ENCODE measurements around the gene SH3PXD2A. TPM values are rescaled to one million over a fixed set of nuclear protein-coding genes. Genes with fewer than 3 reads are reported as not detected.

SH3PXD2A gene
- total and polyA plus RNA-seq, 2 experiments from 2014 or later, result 1.8 to 5.0 TPM

DNA sequence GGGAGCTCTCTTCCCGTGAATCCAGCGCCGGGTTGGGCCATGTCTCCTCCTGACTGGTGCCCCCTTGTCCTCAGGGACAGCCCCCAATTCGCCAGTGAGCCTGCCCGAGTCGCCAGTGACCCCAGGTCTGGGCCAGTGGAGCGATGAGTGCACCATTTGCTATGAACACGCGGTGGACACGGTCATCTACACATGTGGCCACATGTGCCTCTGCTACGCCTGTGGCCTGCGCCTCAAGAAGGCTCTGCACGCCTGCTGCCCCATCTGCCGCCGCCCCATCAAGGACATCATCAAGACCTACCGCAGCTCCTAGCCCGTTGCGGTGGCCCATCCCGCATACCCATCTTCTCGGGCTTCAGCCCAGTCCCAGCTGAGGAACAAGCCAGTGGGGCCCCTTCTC, 265.3 kb downstream of the SH3PXD2A start (continued):
- TF ChIP-seq, protein P1, sequence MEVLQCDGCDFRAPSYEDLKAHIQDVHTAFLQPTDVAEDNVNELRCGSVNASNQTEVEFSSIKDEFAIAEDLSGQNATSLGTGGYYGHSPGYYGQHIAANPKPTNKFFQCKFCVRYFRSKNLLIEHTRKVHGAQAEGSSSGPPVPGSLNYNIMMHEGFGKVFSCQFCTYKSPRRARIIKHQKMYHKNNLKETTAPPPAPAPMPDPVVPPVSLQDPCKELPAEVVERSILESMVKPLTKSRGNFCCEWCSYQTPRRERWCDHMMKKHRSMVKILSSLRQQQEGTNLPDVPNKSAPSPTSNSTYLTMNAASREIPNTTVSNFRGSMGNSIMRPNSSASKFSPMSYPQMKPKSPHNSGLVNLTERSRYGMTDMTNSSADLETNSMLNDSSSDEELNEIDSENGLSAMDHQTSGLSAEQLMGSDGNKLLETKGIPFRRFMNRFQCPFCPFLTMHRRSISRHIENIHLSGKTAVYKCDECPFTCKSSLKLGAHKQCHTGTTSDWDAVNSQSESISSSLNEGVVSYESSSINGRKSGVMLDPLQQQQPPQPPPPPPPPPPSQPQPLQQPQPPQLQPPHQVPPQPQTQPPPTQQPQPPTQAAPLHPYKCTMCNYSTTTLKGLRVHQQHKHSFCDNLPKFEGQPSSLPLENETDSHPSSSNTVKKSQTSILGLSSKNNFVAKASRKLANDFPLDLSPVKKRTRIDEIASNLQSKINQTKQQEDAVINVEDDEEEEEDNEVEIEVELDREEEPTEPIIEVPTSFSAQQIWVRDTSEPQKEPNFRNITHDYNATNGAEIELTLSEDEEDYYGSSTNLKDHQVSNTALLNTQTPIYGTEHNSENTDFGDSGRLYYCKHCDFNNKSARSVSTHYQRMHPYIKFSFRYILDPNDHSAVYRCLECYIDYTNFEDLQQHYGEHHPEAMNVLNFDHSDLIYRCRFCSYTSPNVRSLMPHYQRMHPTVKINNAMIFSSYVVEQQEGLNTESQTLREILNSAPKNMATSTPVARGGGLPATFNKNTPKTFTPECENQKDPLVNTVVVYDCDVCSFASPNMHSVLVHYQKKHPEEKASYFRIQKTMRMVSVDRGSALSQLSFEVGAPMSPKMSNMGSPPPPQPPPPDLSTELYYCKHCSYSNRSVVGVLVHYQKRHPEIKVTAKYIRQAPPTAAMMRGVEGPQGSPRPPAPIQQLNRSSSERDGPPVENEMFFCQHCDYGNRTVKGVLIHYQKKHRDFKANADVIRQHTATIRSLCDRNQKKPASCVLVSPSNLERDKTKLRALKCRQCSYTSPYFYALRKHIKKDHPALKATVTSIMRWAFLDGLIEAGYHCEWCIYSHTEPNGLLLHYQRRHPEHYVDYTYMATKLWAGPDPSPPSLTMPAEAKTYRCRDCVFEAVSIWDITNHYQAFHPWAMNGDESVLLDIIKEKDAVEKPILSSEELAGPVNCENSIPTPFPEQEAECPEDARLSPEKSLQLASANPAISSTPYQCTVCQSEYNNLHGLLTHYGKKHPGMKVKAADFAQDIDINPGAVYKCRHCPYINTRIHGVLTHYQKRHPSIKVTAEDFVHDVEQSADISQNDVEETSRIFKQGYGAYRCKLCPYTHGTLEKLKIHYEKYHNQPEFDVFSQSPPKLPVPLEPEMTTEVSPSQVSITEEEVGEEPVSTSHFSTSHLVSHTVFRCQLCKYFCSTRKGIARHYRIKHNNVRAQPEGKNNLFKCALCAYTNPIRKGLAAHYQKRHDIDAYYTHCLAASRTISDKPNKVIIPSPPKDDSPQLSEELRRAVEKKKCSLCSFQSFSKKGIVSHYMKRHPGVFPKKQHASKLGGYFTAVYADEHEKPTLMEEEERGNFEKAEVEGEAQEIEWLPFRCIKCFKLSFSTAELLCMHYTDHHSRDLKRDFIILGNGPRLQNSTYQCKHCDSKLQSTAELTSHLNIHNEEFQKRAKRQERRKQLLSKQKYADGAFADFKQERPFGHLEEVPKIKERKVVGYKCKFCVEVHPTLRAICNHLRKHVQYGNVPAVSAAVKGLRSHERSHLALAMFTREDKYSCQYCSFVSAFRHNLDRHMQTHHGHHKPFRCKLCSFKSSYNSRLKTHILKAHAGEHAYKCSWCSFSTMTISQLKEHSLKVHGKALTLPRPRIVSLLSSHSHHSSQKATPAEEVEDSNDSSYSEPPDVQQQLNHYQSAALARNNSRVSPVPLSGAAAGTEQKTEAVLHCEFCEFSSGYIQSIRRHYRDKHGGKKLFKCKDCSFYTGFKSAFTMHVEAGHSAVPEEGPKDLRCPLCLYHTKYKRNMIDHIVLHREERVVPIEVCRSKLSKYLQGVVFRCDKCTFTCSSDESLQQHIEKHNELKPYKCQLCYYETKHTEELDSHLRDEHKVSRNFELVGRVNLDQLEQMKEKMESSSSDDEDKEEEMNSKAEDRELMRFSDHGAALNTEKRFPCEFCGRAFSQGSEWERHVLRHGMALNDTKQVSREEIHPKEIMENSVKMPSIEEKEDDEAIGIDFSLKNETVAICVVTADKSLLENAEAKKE (CRISPR knock-in tag; IDR thresholded peaks at IDR 0.05), result no peak
- no peak for TF ChIP-seq STAT1 (IDR thresholded peaks at IDR 0.05; ENCODE audit: unreplicated experiment)
- TF ChIP-seq JUNB (IDR thresholded peaks at IDR 0.05; ENCODE audit: unreplicated experiment), result no peak
- TF ChIP-seq POLR2AphosphoS5 (IDR thresholded peaks at IDR 0.05; ENCODE audit: low read depth), result no peak
- TF ChIP-seq ZNF331 (CRISPR knock-in tag; IDR thresholded peaks at IDR 0.05; ENCODE audit: low read depth), result no peak
- TF ChIP-seq, protein P2, sequence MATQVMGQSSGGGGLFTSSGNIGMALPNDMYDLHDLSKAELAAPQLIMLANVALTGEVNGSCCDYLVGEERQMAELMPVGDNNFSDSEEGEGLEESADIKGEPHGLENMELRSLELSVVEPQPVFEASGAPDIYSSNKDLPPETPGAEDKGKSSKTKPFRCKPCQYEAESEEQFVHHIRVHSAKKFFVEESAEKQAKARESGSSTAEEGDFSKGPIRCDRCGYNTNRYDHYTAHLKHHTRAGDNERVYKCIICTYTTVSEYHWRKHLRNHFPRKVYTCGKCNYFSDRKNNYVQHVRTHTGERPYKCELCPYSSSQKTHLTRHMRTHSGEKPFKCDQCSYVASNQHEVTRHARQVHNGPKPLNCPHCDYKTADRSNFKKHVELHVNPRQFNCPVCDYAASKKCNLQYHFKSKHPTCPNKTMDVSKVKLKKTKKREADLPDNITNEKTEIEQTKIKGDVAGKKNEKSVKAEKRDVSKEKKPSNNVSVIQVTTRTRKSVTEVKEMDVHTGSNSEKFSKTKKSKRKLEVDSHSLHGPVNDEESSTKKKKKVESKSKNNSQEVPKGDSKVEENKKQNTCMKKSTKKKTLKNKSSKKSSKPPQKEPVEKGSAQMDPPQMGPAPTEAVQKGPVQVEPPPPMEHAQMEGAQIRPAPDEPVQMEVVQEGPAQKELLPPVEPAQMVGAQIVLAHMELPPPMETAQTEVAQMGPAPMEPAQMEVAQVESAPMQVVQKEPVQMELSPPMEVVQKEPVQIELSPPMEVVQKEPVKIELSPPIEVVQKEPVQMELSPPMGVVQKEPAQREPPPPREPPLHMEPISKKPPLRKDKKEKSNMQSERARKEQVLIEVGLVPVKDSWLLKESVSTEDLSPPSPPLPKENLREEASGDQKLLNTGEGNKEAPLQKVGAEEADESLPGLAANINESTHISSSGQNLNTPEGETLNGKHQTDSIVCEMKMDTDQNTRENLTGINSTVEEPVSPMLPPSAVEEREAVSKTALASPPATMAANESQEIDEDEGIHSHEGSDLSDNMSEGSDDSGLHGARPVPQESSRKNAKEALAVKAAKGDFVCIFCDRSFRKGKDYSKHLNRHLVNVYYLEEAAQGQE (IDR thresholded peaks at IDR 0.05; ENCODE audit: unreplicated experiment), result no peak
- no peak for TF ChIP-seq NANOG (IDR thresholded peaks at IDR 0.05; ENCODE audit: borderline replicate concordance)
- TF ChIP-seq, protein P3, sequence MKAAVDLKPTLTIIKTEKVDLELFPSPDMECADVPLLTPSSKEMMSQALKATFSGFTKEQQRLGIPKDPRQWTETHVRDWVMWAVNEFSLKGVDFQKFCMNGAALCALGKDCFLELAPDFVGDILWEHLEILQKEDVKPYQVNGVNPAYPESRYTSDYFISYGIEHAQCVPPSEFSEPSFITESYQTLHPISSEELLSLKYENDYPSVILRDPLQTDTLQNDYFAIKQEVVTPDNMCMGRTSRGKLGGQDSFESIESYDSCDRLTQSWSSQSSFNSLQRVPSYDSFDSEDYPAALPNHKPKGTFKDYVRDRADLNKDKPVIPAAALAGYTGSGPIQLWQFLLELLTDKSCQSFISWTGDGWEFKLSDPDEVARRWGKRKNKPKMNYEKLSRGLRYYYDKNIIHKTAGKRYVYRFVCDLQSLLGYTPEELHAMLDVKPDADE (IDR thresholded peaks at IDR 0.05), result no peak
- TF ChIP-seq EZH2phosphoT487 (IDR thresholded peaks at IDR 0.05; ENCODE audit: unreplicated experiment), result no peak
